HCT116 (cell line): ENCODE measurements around the gene CEBPA. TPM values are rescaled to one million over a fixed set of nuclear protein-coding genes. Genes with fewer than 3 reads are reported as not detected.
A peak's percentile ranks its signal among the peaks of the same experiment; 100 is the strongest.

Experiments
- ATAC-seq: fragments of 200-7000 bp; cut with Tn5 transposase; 2 replicates; pipeline ENCODE4 v1.9.1; 2020; ENCODE audit warnings: mild to moderate bottlenecking, moderate library complexity
- Bru-seq: library from RNA; stranded (reverse); fragments of 400-500 nt; gene quantifications from one replicate; lab custom pipeline; 2021; lab: Mats Ljungman, UMichigan
- BruChase-seq, 2 experiments: library from RNA; stranded (reverse); fragments of 400-500 nt; gene quantifications; one replicate each; lab custom pipeline; 2021; lab: Mats Ljungman, UMichigan
- BruUV-seq: library from RNA; stranded (reverse); fragments of 400-500 nt; replicated peaks from 2 replicates; lab custom pipeline; 2021; lab: Mats Ljungman, UMichigan
- CTCF ChIA-PET: fragments of 300-600 bp; sonication (Branson Sonifier 250); formaldehyde crosslinking; loops from one replicate; lab custom pipeline; 2021; ENCODE audit warnings: antibody characterized with exemption; lab: Charles Lee
- POLR2A ChIA-PET: fragments of 300-600, 350-600 bp; sonication (Branson Sonifier 250); formaldehyde crosslinking; loops from one replicate; lab custom pipeline; 2021; ENCODE audit warnings: antibody characterized with exemption; lab: Charles Lee
- RAD21 ChIA-PET, 2 experiments: fragments of 300-600 bp; sonication (Branson Sonifier 250); formaldehyde crosslinking; loops; one replicate each; lab custom pipeline; 2023; ENCODE audit warnings: low total read pairs in 2 of 2; ENCODE audit not compliant: uncharacterized antibody in 2 of 2, unreplicated experiment in 2 of 2, low non-redundant PET in 1 of 2; lab: Charles Lee
- DNase-seq: peaks from one replicate; pipeline ENCODE4 v3.0.0-alpha.2; 2010; ENCODE audit warnings: low read depth, low spot score
- H2AFZ ChIP-seq: fragments of 200-600 bp; shearing (Covaris generic), sonication (generic); 2 replicates; pipeline ENCODE4 v1.6.1; 2017; ENCODE audit warnings: low read depth, mixed run types, mixed read lengths, antibody characterized with exemption, low read length; ENCODE audit not compliant: poor library complexity, severe bottlenecking
- H3K27ac ChIP-seq: 2 replicates; pipeline ENCODE4 v1.5.1; 2012; ENCODE audit warnings: low read depth, low read length
- H3K27me3 ChIP-seq: fragments of 200-600 bp; sonication (generic); 2 replicates; pipeline ENCODE4 v1.6.1; 2016; ENCODE audit warnings: mixed run types, low read length, mixed read lengths; ENCODE audit not compliant: insufficient read depth
- H3K36me3 ChIP-seq, 2 experiments: fragments of 200-500 bp in 1 of 2; fragments of 200-600 bp in 1 of 2; sonication (Bioruptor generic) in 1 of 2; sonication (generic) in 1 of 2; 2 replicates each; pipeline versions ENCODE4 v1.5.1 to v1.6.1; 2014 to 2016; ENCODE audit warnings: low read length in 2 of 2, inconsistent platforms in 1 of 2, mixed read lengths in 1 of 2, mixed run types in 1 of 2; ENCODE audit not compliant: insufficient read depth in 2 of 2, control insufficient read depth in 1 of 2
- H3K4me1 ChIP-seq, 2 experiments: fragments of 200-600 bp in 1 of 2; sonication (generic) in 1 of 2; 2 replicates each; pipeline versions ENCODE4 v1.5.1 to v1.6.1; 2012 to 2017; ENCODE audit warnings: low read length in 2 of 2, inconsistent platforms in 1 of 2, mild to moderate bottlenecking in 1 of 2, mixed read lengths in 1 of 2, mixed run types in 1 of 2, moderate library complexity in 1 of 2; ENCODE audit not compliant: insufficient read depth in 2 of 2, control insufficient read depth in 1 of 2
- H3K4me2 ChIP-seq: fragments of 200-600 bp; sonication (generic); 2 replicates; pipeline ENCODE4 v1.6.1; 2017; ENCODE audit warnings: mixed run types, low read length, mixed read lengths
- H3K4me3 ChIP-seq, 2 experiments: fragments of 200-600 bp in 1 of 2; sonication (generic) in 1 of 2; replicated peaks in 1 of 2; 2 replicates each; pipeline ENCODE4 v1.5.1; 2011 to 2016; ENCODE audit warnings: low read length in 2 of 2, control low read depth in 1 of 2, low read depth in 1 of 2, mild to moderate bottlenecking in 1 of 2, mixed read lengths in 1 of 2, mixed run types in 1 of 2
- H3K79me2 ChIP-seq: fragments of 200-600 bp; sonication (generic); 2 replicates; pipeline ENCODE4 v1.6.1; 2017; ENCODE audit warnings: mild to moderate bottlenecking, mixed run types, low read length, moderate library complexity, mixed read lengths; ENCODE audit not compliant: insufficient read depth
- H3K9ac ChIP-seq: fragments of 200-600 bp; sonication (generic); 2 replicates; pipeline ENCODE4 v1.6.1; 2016; ENCODE audit warnings: low read length, mixed read lengths
- H3K9me2 ChIP-seq: fragments of 200-600 bp; sonication (generic), shearing (Covaris generic); 2 replicates; pipeline ENCODE4 v1.6.1; 2017; ENCODE audit warnings: mixed run types, mild to moderate bottlenecking, moderate library complexity; ENCODE audit not compliant: insufficient read depth
- H3K9me3 ChIP-seq, 2 experiments: fragments of 200-500 bp in 1 of 2; fragments of 200-600 bp in 1 of 2; sonication (Bioruptor generic) in 1 of 2; sonication (generic) in 1 of 2; 2 replicates each; pipeline ENCODE4 v1.6.1; 2014 to 2017; ENCODE audit warnings: low read length in 2 of 2, mixed read lengths in 2 of 2, inconsistent platforms in 1 of 2, low read depth in 1 of 2, mild to moderate bottlenecking in 1 of 2, mixed run types in 1 of 2, moderate library complexity in 1 of 2; ENCODE audit not compliant: control insufficient read depth in 1 of 2, insufficient read depth in 1 of 2
- H4K20me1 ChIP-seq: fragments of 200-600 bp; sonication (generic), shearing (Covaris generic); 2 replicates; pipeline ENCODE4 v1.6.1; 2017; ENCODE audit warnings: mixed run types, mild to moderate bottlenecking, moderate library complexity; ENCODE audit not compliant: insufficient read depth
- ATF3 ChIP-seq: IDR thresholded peaks from 2 replicates; pipeline ENCODE4 v1.6.1; 2012
- CBX3 ChIP-seq: IDR thresholded peaks from 2 replicates; pipeline ENCODE4 v1.6.1; 2012; ENCODE audit warnings: low read depth
- CEBPB ChIP-seq: IDR thresholded peaks from 2 replicates; pipeline ENCODE4 v1.6.1; 2012; ENCODE audit warnings: low read depth
- CTCF ChIP-seq, 3 experiments: fragments of 200-600 bp in 1 of 3; sonication (generic) in 1 of 3; IDR thresholded peaks in 2 of 3; conservative IDR thresholded peaks in 1 of 3; 2 replicates each; pipeline ENCODE4 v1.5.1; 2012 to 2017; ENCODE audit warnings: low read depth in 2 of 3, low read length in 2 of 3, antibody characterized with exemption in 1 of 3, borderline replicate concordance in 1 of 3, control low read depth in 1 of 3, mild to moderate bottlenecking in 1 of 3, mixed read lengths in 1 of 3, mixed run types in 1 of 3, moderate library complexity in 1 of 3; ENCODE audit not compliant: insufficient read depth in 1 of 3
- EGR1 ChIP-seq: IDR thresholded peaks from 2 replicates; pipeline ENCODE4 v1.6.1; 2012; ENCODE audit warnings: low read depth
- EZH2phosphoT487 ChIP-seq: fragments of 200-600 bp; IDR thresholded peaks from 2 replicates; pipeline ENCODE4 v1.6.1; 2018; ENCODE audit warnings: antibody characterized with exemption, borderline replicate concordance
- FOSL1 ChIP-seq: IDR thresholded peaks from 2 replicates; pipeline ENCODE4 v1.6.1; 2012; ENCODE audit warnings: low read depth
- POLR2A ChIP-seq: IDR thresholded peaks from 2 replicates; pipeline ENCODE4 v1.7.0; 2011; ENCODE audit warnings: borderline replicate concordance; ENCODE audit not compliant: insufficient read depth, insufficient read length; ENCODE audit errors: extremely low read depth
- POLR2AphosphoS5 ChIP-seq: IDR thresholded peaks from 2 replicates; pipeline ENCODE4 v1.6.1; 2011; ENCODE audit warnings: mild to moderate bottlenecking, low read depth, low read length, moderate library complexity
- RAD21 ChIP-seq: IDR thresholded peaks from 2 replicates; pipeline ENCODE4 v1.6.1; 2012; ENCODE audit warnings: low read depth, mild to moderate bottlenecking
- REST ChIP-seq: IDR thresholded peaks from 2 replicates; pipeline ENCODE4 v1.6.1; 2012; ENCODE audit warnings: low read depth
- SP1 ChIP-seq: IDR thresholded peaks from 2 replicates; pipeline ENCODE4 v1.6.1; 2012; ENCODE audit warnings: low read depth
- SRF ChIP-seq: IDR thresholded peaks from 2 replicates; pipeline ENCODE4 v1.6.1; 2012; ENCODE audit warnings: low read depth
- TCF7L2 ChIP-seq: IDR thresholded peaks from 2 replicates; pipeline ENCODE4 v1.7.0; 2011; ENCODE audit warnings: borderline replicate concordance, inconsistent platforms; ENCODE audit not compliant: insufficient read depth, insufficient read length; ENCODE audit errors: extremely low read depth
- ZBTB33 ChIP-seq: IDR thresholded peaks from 2 replicates; pipeline ENCODE4 v1.6.1; 2011; ENCODE audit warnings: mild to moderate bottlenecking, low read length, moderate library complexity; ENCODE audit not compliant: insufficient replicate concordance; ENCODE audit errors: extremely low read depth
- ZFX ChIP-seq: fragments of 450-650 bp; IDR thresholded peaks from 2 replicates; pipeline ENCODE4 v1.6.1; 2017
- intact Hi-C: fragments of 100-400 bp; cut with micrococcal nuclease; formaldehyde crosslinking; loops from 2 replicates; pipeline ENCODE4 v1.10.0; 2022
- long read RNA-seq: library from polyadenylated mRNA; unstranded; transcript quantifications from one replicate; pipeline ENCODE4 v2.0.0, GENCODE V29; 2021; ENCODE audit not compliant: unreplicated experiment
- polyA plus RNA-seq: library from polyadenylated mRNA; unstranded; fragments of >200 nt; gene quantifications from 2 replicates; pipeline ENCODE4 v1.2.1, GENCODE V29; 2012; ENCODE audit warnings: missing spikeins
- total RNA-seq: library from RNA; stranded (reverse); gene quantifications from one replicate; pipeline ENCODE4 v1.2.1, GENCODE V29; 2021; ENCODE audit not compliant: unreplicated experiment

The CEBPA gene
- 7.0 TPM for total RNA-seq
- polyA plus RNA-seq: 3.6 and 4.1 TPM in 2 replicates
- Bru-seq, nascent RNA: percentile 57 among the genes with signal in this experiment
- percentile 30 among the genes with signal in this experiment for BruChase-seq, experiment 1, labeled RNA remaining after a 6-hour chase
- percentile 61 among the genes with signal in this experiment for BruChase-seq, experiment 2, labeled RNA remaining after a 2-hour chase
- long read RNA-seq, transcript CEBPA-201 (1 exons, 2,631 nt): major isoform, 24 of 24 reads
- long read RNA-seq, partial matches to known transcripts: 0 of 24 reads
- long read RNA-seq, other reads (novel, unspliced or antisense): 0 of 24 reads

DNA sequence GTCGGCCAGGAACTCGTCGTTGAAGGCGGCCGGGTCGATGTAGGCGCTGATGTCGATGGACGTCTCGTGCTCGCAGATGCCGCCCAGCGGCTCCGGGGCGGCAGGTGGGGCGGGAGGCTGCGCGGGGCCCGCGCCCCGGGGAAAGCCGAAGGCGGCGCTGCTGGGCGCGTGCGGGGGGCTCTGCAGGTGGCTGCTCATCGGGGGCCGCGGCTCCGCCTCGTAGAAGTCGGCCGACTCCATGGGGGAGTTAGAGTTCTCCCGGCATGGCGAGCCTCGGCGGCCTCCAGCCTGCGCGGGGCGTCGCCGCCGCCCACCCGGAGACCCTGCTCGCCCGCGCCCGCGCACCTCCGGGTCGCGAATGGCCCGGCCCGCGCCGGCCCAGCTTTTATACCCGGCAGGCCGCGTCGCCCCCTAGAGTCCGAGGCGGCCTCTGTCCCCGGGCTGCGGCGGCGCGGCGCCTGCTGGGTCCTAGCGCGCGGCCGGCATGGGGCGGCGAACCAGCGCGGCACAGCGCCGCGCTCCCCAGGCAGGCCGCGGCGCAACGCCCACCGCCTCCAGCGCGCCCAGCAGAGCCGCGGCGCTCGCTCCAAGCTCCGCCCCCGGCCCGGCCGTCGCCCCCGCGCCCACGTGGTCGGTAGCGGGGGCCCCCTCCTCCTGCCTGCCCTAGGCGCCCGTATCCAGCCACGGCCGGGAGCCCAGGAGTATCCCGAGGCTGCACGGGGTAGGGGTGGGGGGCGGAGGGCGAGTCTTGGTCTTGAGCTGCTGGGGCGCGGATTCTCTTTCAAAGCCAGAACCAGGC lies at the start of gene CEBPA:
TSS of gene CEBPA (minus strand) at position 360 of the 799 bp plus-strand sequence. CDS start at position 240, 120 bp downstream.
- H3K4me2 ChIP-seq: peak within 1 kb of the TSS; percentile 96
- peak within 1 kb of the TSS; percentile 93 for H3K9ac ChIP-seq
- ATAC-seq (peak; percentile 93), DNase-seq (peak; percentile 70)
- peak within 1 kb of the TSS; percentile 84 for H3K27ac ChIP-seq
- intact Hi-C loops: loop anchor here (2.0 to 5.0 kb wide), 2 partner anchors 55 to 70 kb away; partner anchors contain the start of gene CEBPG
- H4K20me1 ChIP-seq: no peaks in the 10 kb centered on the region
- no peak within 1 kb of the TSS for H2AFZ ChIP-seq
- ChIA-PET RAD21 (no interaction called here), POLR2A (interaction anchor here (0.7 to 2.5 kb wide), 10 partner anchors 9 to 97 kb away, joined by 3 to 17 read pairs (median 3); partner anchors contain the start of gene CEBPG), CTCF (interaction anchor here (1.1 to 1.9 kb wide), 5 partner anchors 9 to 104 kb away, joined by 3 to 12 read pairs (median 4); no protein-coding TSS in a partner anchor)
- no peaks in the 10 kb centered on the region for H3K27me3 ChIP-seq
- no peaks in the 10 kb centered on the region for H3K9me2 ChIP-seq
- no peaks in the 10 kb centered on the region for H3K9me3 ChIP-seq
- H3K4me1 ChIP-seq: peaks cover 16 to 28% of the 10 kb centered on the region in 2 experiments; a peak in 3 of 4 replicates
- BruUV-seq: no TSS peak
- no peaks in the 10 kb centered on the region for H3K36me3 ChIP-seq
- no peaks in the 10 kb centered on the region for H3K79me2 ChIP-seq
- H3K4me3 ChIP-seq: peak within 1 kb of the TSS; percentile 70 to 82
- TF ChIP-seq ZBTB33: peak; percentile 50
- no peak for TF ChIP-seq SRF
- peak; percentile 92 for TF ChIP-seq ZFX
- no peak for TF ChIP-seq RAD21
- no peak; the same call in 1 of the 2 replicates for TF ChIP-seq CBX3
- peak; percentile 99 for TF ChIP-seq POLR2A
- peak; percentile 56; the same call in 1 of the 2 replicates for TF ChIP-seq FOSL1
- peak; percentile 68 for TF ChIP-seq TCF7L2
- TF ChIP-seq CEBPB: no peak
- no peak for TF ChIP-seq EZH2phosphoT487
- TF ChIP-seq SP1: peak; percentile 73
- peak; percentile 99 for TF ChIP-seq POLR2AphosphoS5
- TF ChIP-seq CTCF (IDR thresholded peaks at IDR 0.05 in 2 of 3, conservative IDR thresholded peaks at IDR 0.05 in 1 of 3; ENCODE audit: borderline replicate concordance in 1 of 3, insufficient read depth in 1 of 3, low read depth in 2 of 3, low read length in 2 of 3): peak in 2 of 3 experiments; percentile 24 to 59; a peak in 3 of 6 replicates
- TF ChIP-seq REST: no peak
- TF ChIP-seq EGR1: peak; percentile 90
- TF ChIP-seq ATF3: no peak
